IMR-90 (cell line): ENCODE data around the gene C14orf39. TPM values are rescaled to one million over a fixed set of nuclear protein-coding genes. Genes with fewer than 3 reads are reported as not detected.

Experiments
- ATAC-seq: fragments of 200-7000 bp; cut with Tn5 transposase; 2 replicates; pipeline ENCODE4 v1.9.1; 2020; ENCODE audit warnings: low read depth, mild to moderate bottlenecking, moderate library complexity
- BruUV-seq: library from RNA; stranded (reverse); fragments of 400-500 nt; replicated peaks from 2 replicates; lab custom pipeline; 2021; lab: Mats Ljungman, UMichigan
- CTCF ChIA-PET: fragments of 300-600 bp; formaldehyde crosslinking; extraction: SDS; loops from one replicate; lab custom pipeline; 2021; ENCODE audit warnings: antibody characterized with exemption; lab: Yijun Ruan, JAX
- POLR2A ChIA-PET: fragments of 300-600 bp; sonication (Branson Sonifier 250); formaldehyde crosslinking; loops from one replicate; lab custom pipeline; 2022; ENCODE audit warnings: antibody characterized with exemption; ENCODE audit not compliant: unreplicated experiment; lab: Charles Lee
- DNase-seq: peaks from one replicate; pipeline ENCODE4 v3.0.0; 2013
- H2AFZ ChIP-seq: replicated peaks from 2 replicates; pipeline ENCODE3; 2013; ENCODE audit warnings: low read length, mild to moderate bottlenecking; ENCODE audit not compliant: poor library complexity
- H2AK5ac ChIP-seq: 2 replicates; pipeline ENCODE4 v1.6.1; 2013; ENCODE audit warnings: low read depth, low read length, inconsistent platforms
- H2AK9ac ChIP-seq: replicated peaks from 2 replicates; pipeline ENCODE3; 2013; ENCODE audit warnings: mild to moderate bottlenecking, low read depth, low read length, moderate library complexity; ENCODE audit not compliant: poor library complexity
- H2BK120ac ChIP-seq: 2 replicates; pipeline ENCODE4 v1.6.1; 2013; ENCODE audit warnings: low read depth, low read length, inconsistent platforms
- H2BK15ac ChIP-seq: 3 replicates; pipeline ENCODE4 v1.6.1; 2013; ENCODE audit warnings: low read depth, low read length, inconsistent platforms
- H2BK20ac ChIP-seq: 2 replicates; pipeline ENCODE4 v1.6.1; 2013; ENCODE audit warnings: low read depth, mild to moderate bottlenecking, inconsistent platforms, low read length, moderate library complexity
- H2BK5ac ChIP-seq: 2 replicates; pipeline ENCODE4 v1.6.1; 2013; ENCODE audit warnings: mild to moderate bottlenecking, low read depth, low read length, inconsistent platforms; ENCODE audit not compliant: poor library complexity, severe bottlenecking
- H3K14ac ChIP-seq: replicated peaks from 2 replicates; pipeline ENCODE4 v1.6.1; 2013; ENCODE audit warnings: low read depth, low read length, inconsistent platforms
- H3K18ac ChIP-seq: 2 replicates; pipeline ENCODE4 v1.6.1; 2013; ENCODE audit warnings: low read depth, low read length, control low read depth
- H3K23ac ChIP-seq: 2 replicates; pipeline ENCODE4 v1.6.1; 2013; ENCODE audit warnings: low read depth, low read length, inconsistent platforms
- H3K27ac ChIP-seq: 2 replicates; pipeline ENCODE4 v1.5.1; 2013; ENCODE audit warnings: mild to moderate bottlenecking, control low read depth, low read length; ENCODE audit not compliant: insufficient read depth
- H3K27me3 ChIP-seq: 2 replicates; pipeline ENCODE4 v1.6.1; 2013; ENCODE audit warnings: low read length; ENCODE audit not compliant: control insufficient read depth, insufficient read depth
- H3K36me3 ChIP-seq: 2 replicates; pipeline ENCODE4 v1.6.1; 2013; ENCODE audit warnings: low read length, mixed read lengths; ENCODE audit not compliant: control insufficient read depth, insufficient read depth
- H3K4ac ChIP-seq: 2 replicates; pipeline ENCODE4 v1.6.1; 2013; ENCODE audit warnings: low read depth, low read length, inconsistent platforms
- H3K4me1 ChIP-seq: 2 replicates; pipeline ENCODE4 v1.6.1; 2013; ENCODE audit warnings: low read length, mixed read lengths; ENCODE audit not compliant: control insufficient read depth, insufficient read depth
- H3K4me2 ChIP-seq: 2 replicates; pipeline ENCODE4 v1.6.1; 2013; ENCODE audit warnings: low read depth, mild to moderate bottlenecking, control low read depth, low read length, moderate library complexity
- H3K4me3 ChIP-seq: 2 replicates; pipeline ENCODE4 v1.5.1; 2013; ENCODE audit warnings: low read depth, mild to moderate bottlenecking, control low read depth, low read length, moderate library complexity; ENCODE audit not compliant: insufficient read depth
- H3K56ac ChIP-seq: 2 replicates; pipeline ENCODE4 v1.6.1; 2013; ENCODE audit warnings: low read length, inconsistent platforms; ENCODE audit not compliant: insufficient read depth; ENCODE audit errors: extremely low read depth
- H3K79me1 ChIP-seq, 2 experiments: 2 replicates each; pipeline ENCODE4 v1.6.1; 2013; ENCODE audit warnings: low read length in 2 of 2, inconsistent platforms in 1 of 2, low read depth in 1 of 2
- H3K9ac ChIP-seq: 2 replicates; pipeline ENCODE4 v1.6.1; 2013; ENCODE audit warnings: low read depth, low read length, control low read depth
- H3K9me1 ChIP-seq: 2 replicates; pipeline ENCODE4 v1.6.1; 2013; ENCODE audit warnings: low read length, inconsistent platforms; ENCODE audit not compliant: insufficient read depth
- H3K9me3 ChIP-seq: 2 replicates; pipeline ENCODE4 v1.6.1; 2013; ENCODE audit warnings: low read length; ENCODE audit not compliant: control insufficient read depth, insufficient read depth
- H4K20me1 ChIP-seq: 2 replicates; pipeline ENCODE4 v1.6.1; 2013; ENCODE audit warnings: low read length, inconsistent platforms; ENCODE audit not compliant: insufficient read depth
- H4K5ac ChIP-seq: 2 replicates; pipeline ENCODE4 v1.6.1; 2013; ENCODE audit warnings: mild to moderate bottlenecking, low read depth, low read length, control low read depth
- H4K8ac ChIP-seq, 2 experiments: 2 replicates each; pipeline ENCODE4 v1.6.1; 2013; ENCODE audit warnings: low read depth in 2 of 2, low read length in 2 of 2, control low read depth in 1 of 2, inconsistent platforms in 1 of 2
- H4K91ac ChIP-seq: 2 replicates; pipeline ENCODE4 v1.6.1; 2013; ENCODE audit warnings: low read depth, low read length, inconsistent platforms; ENCODE audit not compliant: insufficient read depth
- CHD1 ChIP-seq: IDR thresholded peaks from 2 replicates; pipeline ENCODE4 v1.6.1; 2012; ENCODE audit warnings: low read depth, low read length, improper control_type of control experiment
- FOS ChIP-seq: fragments of 150-350 bp; IDR thresholded peaks from 2 replicates; pipeline ENCODE4 v1.6.1; 2016; ENCODE audit warnings: low read depth, low read length
- MAFK ChIP-seq: IDR thresholded peaks from 2 replicates; pipeline ENCODE4 v1.6.1; 2012; ENCODE audit warnings: low read depth, low read length, improper control_type of control experiment
- MAZ ChIP-seq: IDR thresholded peaks from 2 replicates; pipeline ENCODE4 v1.6.1; 2012; ENCODE audit warnings: low read depth, mild to moderate bottlenecking, low read length, improper control_type of control experiment, moderate library complexity, borderline replicate concordance
- WGBS, 2 experiments: methylation state at CpG; one replicate each; pipeline versions ENCODE4 v1.1.5 to v1.1.7; 2013; ENCODE audit warnings: missing lambda C conversion rate in 2 of 2; ENCODE audit not compliant: insufficient read length in 1 of 2; ENCODE audit errors: extremely low coverage in 2 of 2; 5-methylcytosine and 5-hydroxymethylcytosine counted together
- dilution Hi-C: fragments of 300-500 bp; cut with HindIII; formaldehyde crosslinking; loops from one replicate; pipeline ENCODE4 v1.14.3; 2018; ENCODE audit warnings: low sequenced_read_pairs; ENCODE audit not compliant: unreplicated experiment
- in situ Hi-C: fragments of 300-500 bp; cut with MboI; formaldehyde crosslinking; loops from 3 replicates; pipeline ENCODE4 v1.14.3; 2019; ENCODE audit warnings: low sequenced_read_pairs, inconsistent platforms, mixed read lengths
- intact Hi-C: fragments of 100-400 bp; cut with micrococcal nuclease; formaldehyde crosslinking; loops from 2 replicates; pipeline ENCODE4 v1.10.0; 2022
- polyA plus RNA-seq, 3 experiments: library from polyadenylated mRNA; depleted of rRNA; stranded (reverse); fragments of >200 nt; gene quantifications; 2 replicates each; pipeline ENCODE4 v1.2.3, GENCODE V29; 2012; ENCODE audit warnings: low replicate concordance in 1 of 3
- total RNA-seq: library from RNA; depleted of rRNA; stranded (reverse); fragments of >200 nt; gene quantifications from 2 replicates; pipeline ENCODE4 v1.2.3, GENCODE V29; 2012

Gene C14orf39
- total and polyA plus RNA-seq, 2 of the 4 experiments (the other 2 are of a cell fraction) = 0.36 to 0.38 TPM

GRCh38 chr14:60505448-60505847, 19.6 kb upstream of the C14orf39 start:
- H4K8ac ChIP-seq = no peak overlapping the region
- H2BK120ac ChIP-seq = no peak overlapping the region
- no peak overlapping the region for H3K14ac ChIP-seq
- H3K36me3 ChIP-seq = no peaks in the 10 kb centered on the region
- H3K4me1 ChIP-seq = peaks cover 2% of the 10 kb centered on the region; the same call in 1 of the 2 replicates
- ATAC-seq (no peak), DNase-seq (no peak)
- H2AK9ac ChIP-seq = no peak overlapping the region
- in situ Hi-C loops = no loop called here
- no TSS peak for BruUV-seq
- no peak overlapping the region for H3K18ac ChIP-seq
- no peaks in the 10 kb centered on the region for H3K9me1 ChIP-seq
- H3K9ac ChIP-seq = no peak overlapping the region
- ChIA-PET CTCF (interaction anchor here (0.6 kb wide), 1 partner anchor 570 kb away, joined by 3 read pairs; no protein-coding TSS in a partner anchor), POLR2A (no interaction called here)
- H2AK5ac ChIP-seq = no peak overlapping the region
- no peak overlapping the region for H3K4me2 ChIP-seq
- no peaks in the 10 kb centered on the region for H3K79me1 ChIP-seq
- no peak overlapping the region for H3K4ac ChIP-seq
- no peak overlapping the region for H3K4me3 ChIP-seq
- no CpG with 5 or more reads among the region's 2 CpGs for WGBS, 2 experiments
- no peak overlapping the region for H3K23ac ChIP-seq
- dilution Hi-C loops = no loop called here
- H4K20me1 ChIP-seq = no peaks in the 10 kb centered on the region
- no peak overlapping the region for H2BK20ac ChIP-seq
- H3K56ac ChIP-seq = no peak overlapping the region
- H3K9me3 ChIP-seq = peaks cover 12% of the 10 kb centered on the region
- no peak overlapping the region for H2AFZ ChIP-seq
- H2BK15ac ChIP-seq = no peak overlapping the region
- H4K91ac ChIP-seq = no peak overlapping the region
- no peak overlapping the region for H2BK5ac ChIP-seq
- no peak for TF ChIP-seq MAZ
- no peak for TF ChIP-seq FOS
- no peak for TF ChIP-seq CHD1
- peak; percentile 41 for TF ChIP-seq MAFK
- H3K27me3 ChIP-seq = peaks cover 68% of the 10 kb centered on the region
- intact Hi-C loops = no loop called here
- no peak overlapping the region for H3K27ac ChIP-seq
- H4K5ac ChIP-seq = no peak overlapping the region
